Upper lobe of left lung (tissue), 4 donors: ENCODE data around the gene ADISSP.

ENCODE experiments used
- CTCF ChIP-seq, 6 experiments: fragments of 450-650 bp in 4 of 6; fragments of 200-600 bp in 2 of 6; sonication (generic) in 2 of 6; IDR thresholded peaks; one replicate each; pipeline ENCODE4 v1.5.1; 2016 to 2019; ENCODE audit warnings: antibody characterized with exemption in 6 of 6
- POLR2AphosphoS5 ChIP-seq, 2 donors: sonication (generic); formaldehyde crosslinking; IDR thresholded peaks; one replicate each; pipeline ENCODE4 v1.5.1; 2017; ENCODE audit warnings: antibody characterized with exemption in 2 of 2

- TF ChIP-seq CTCF (IDR thresholded peaks at IDR 0.05): no peak
- no peak for TF ChIP-seq POLR2AphosphoS5 (IDR thresholded peaks at IDR 0.05)
These were observed 27.6 kb downstream of the ADISSP start for GRCh38 chr20:3739926-3740451.
